ENCODE data around the gene TRIM64. TPM values are rescaled to one million over a fixed set of nuclear protein-coding genes. Genes with fewer than 3 reads are reported as not detected.
"Not testable (repeated sequence)": the region's sequence is repeated elsewhere in the genome, so short reads cannot be mapped to it uniquely, and the experiment has no call there.

Gene TRIM64
- polyA plus RNA-seq (2011; rRNA removed): not detected in 2 replicates
- polyA minus RNA-seq (2011; rRNA and poly(A)+ RNA removed): not detected in 2 replicates

DNA sequence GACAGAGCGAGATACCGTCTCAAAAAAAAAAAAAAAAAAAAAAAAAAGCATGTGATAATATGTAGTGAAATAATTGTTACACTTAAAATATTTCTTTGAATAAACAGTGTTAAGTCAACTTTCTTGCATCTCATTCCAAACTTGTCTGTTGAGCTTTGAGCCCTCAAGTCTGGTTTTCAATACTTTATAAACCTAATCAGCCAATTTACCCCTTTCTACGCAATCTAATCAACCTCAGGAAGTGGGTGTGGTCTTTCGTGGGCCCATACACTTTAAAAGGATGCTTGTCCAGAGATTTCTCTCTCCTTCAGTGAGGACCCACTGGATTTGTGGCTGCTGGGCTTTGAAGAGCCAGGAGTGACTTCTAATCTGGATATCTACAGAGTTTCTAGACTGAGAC is at the start of gene TRIM64:
Gene TRIM64, plus strand, starts transcription at position 301 of the 400 bp plus-strand sequence. CDS start 2,467 bp downstream, outside the sequence.
- H3K9me3 ChIP-seq (ENCODE audit: control insufficient read depth, insufficient read depth, low read length); H3K27me3 ChIP-seq (ENCODE audit: control insufficient read depth, insufficient read depth, low read length); DNase-seq (ENCODE audit: low read depth, low spot score); H3K27ac ChIP-seq (ENCODE audit: low read depth, low read length); CTCF ChIA-PET; H3K4me3 ChIP-seq (ENCODE audit: low read depth, low read length); POLR2A ChIA-PET: not testable (repeated sequence)

- no peak within 1 kb of the TSS for H3K27ac ChIP-seq (ENCODE audit: low read depth, low read length)
- no peaks in the 10 kb centered on the region for H3K27me3 ChIP-seq (ENCODE audit: control insufficient read depth, insufficient read depth, low read length)
- CTCF ChIA-PET: no interaction called here
- POLR2A ChIA-PET: no interaction called here
- no peaks in the 10 kb centered on the region for H3K9me3 ChIP-seq (ENCODE audit: control insufficient read depth, insufficient read depth, low read length)
- H3K4me3 ChIP-seq (ENCODE audit: low read depth, low read length): no peak within 1 kb of the TSS
- no peak for DNase-seq (ENCODE audit: low read depth, low spot score)
- TF ChIP-seq, protein P1, sequence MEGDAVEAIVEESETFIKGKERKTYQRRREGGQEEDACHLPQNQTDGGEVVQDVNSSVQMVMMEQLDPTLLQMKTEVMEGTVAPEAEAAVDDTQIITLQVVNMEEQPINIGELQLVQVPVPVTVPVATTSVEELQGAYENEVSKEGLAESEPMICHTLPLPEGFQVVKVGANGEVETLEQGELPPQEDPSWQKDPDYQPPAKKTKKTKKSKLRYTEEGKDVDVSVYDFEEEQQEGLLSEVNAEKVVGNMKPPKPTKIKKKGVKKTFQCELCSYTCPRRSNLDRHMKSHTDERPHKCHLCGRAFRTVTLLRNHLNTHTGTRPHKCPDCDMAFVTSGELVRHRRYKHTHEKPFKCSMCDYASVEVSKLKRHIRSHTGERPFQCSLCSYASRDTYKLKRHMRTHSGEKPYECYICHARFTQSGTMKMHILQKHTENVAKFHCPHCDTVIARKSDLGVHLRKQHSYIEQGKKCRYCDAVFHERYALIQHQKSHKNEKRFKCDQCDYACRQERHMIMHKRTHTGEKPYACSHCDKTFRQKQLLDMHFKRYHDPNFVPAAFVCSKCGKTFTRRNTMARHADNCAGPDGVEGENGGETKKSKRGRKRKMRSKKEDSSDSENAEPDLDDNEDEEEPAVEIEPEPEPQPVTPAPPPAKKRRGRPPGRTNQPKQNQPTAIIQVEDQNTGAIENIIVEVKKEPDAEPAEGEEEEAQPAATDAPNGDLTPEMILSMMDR (IDR thresholded peaks at IDR 0.05; ENCODE audit: low read depth, low read length): no peak
Observed at GRCh38 chr11:89922195-89922660, 43.6 kb upstream of the TRIM64 start, which contains the start of gene TRIM49D1. TRIM49D1 (minus strand) TSS chr11:89922245; CDS start chr11:89917710, 4,535 bp downstream.

DNA sequence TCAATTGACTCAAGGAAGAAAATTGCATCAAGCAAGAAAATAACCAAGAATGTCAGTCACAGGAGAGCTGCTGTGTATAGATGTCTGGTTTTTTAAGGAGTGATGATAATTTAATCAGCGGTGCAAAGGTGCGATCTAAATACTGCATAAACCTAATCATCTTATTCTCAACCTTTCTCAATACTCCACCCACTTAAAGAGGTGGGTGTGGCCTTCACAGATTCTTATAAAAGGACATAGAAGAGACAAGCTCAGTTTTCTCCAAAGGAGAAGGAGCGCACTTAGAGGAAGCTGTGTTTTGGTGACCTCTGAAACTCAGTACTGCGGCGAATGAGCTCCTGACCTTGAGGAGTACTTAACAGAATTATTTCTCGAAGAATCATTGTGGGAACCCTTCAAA is 42.1 kb upstream of the TRIM64 start, which contains the start of gene TRIM49D2:
Gene TRIM49D2, plus strand, starts transcription at position 301 of the 400 bp plus-strand sequence. CDS start 2,698 bp downstream, outside the sequence.
- H3K27ac ChIP-seq (ENCODE audit: low read depth, low read length); CTCF ChIA-PET; DNase-seq (ENCODE audit: low read depth, low spot score); POLR2A ChIA-PET; H3K27me3 ChIP-seq (ENCODE audit: control insufficient read depth, insufficient read depth, low read length); H3K4me3 ChIP-seq (ENCODE audit: low read depth, low read length); H3K9me3 ChIP-seq (ENCODE audit: control insufficient read depth, insufficient read depth, low read length): not testable (repeated sequence)

DNA sequence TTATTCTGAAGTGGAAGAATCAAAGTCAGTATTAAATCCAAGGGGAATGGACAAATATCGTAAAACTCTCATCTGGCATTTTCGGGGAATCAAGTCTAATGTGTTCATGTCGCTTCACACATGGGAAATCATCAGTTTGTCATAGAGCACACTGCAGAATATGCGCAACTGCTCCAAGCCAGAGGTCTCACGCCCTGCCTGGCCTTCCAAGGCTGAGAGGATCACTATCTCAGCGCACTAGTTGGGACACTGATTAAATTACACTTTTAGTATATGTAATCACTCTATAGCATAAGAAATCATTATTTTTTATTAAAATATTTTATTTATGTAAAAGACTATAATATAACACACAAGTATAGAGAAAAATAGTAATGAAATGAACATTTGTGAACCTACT is 5.0 kb upstream of the TRIM64 start:
- H3K27me3 ChIP-seq (ENCODE audit: control insufficient read depth, insufficient read depth, low read length); DNase-seq (ENCODE audit: low read depth, low spot score); H3K27ac ChIP-seq (ENCODE audit: low read depth, low read length); CTCF ChIA-PET; POLR2A ChIA-PET; H3K9me3 ChIP-seq (ENCODE audit: control insufficient read depth, insufficient read depth, low read length); H3K4me3 ChIP-seq (ENCODE audit: low read depth, low read length): not testable (repeated sequence)

Small RNAs within 50 kb of the gene (small RNA-seq; reads per million reads assigned to genes)
- not detected for gene AP004607.1 (ENCODE audit: insufficient read length, low read depth)

Other genes with a start within 250 kb of the TRIM64 start
- gene TRIM49, start 157.5 kb upstream of the TRIM64 start, polyA plus RNA-seq (2011; rRNA removed): not detected in 2 replicates
- not detected in 2 replicates for gene TRIM64B, start 87.5 kb upstream of the TRIM64 start, polyA plus RNA-seq (2011; rRNA removed)
- not detected in 2 replicates for gene TRIM49D1, start 43.8 kb upstream of the TRIM64 start, polyA plus RNA-seq (2011; rRNA removed)
- not detected in 2 replicates for gene TRIM49D2, start 42.0 kb upstream of the TRIM64 start, polyA plus RNA-seq (2011; rRNA removed)
- gene TRIM49C, start 65.1 kb downstream of the TRIM64 start, polyA plus RNA-seq (2011; rRNA removed): not detected in 2 replicates
- not detected in 2 replicates for gene UBTFL1, start 119.9 kb downstream of the TRIM64 start, polyA plus RNA-seq (2011; rRNA removed)
- gene NAALAD2, start 168.6 kb downstream of the TRIM64 start, polyA plus RNA-seq (2011; rRNA removed): 0.64 and 0.71 TPM in 2 replicates